HG02981 (cell line): Measurements from ENCODE around the gene MBD3L4.
"Not testable (repeated sequence)": the region's sequence is repeated elsewhere in the genome, so short reads cannot be mapped to it uniquely, and the experiment has no call there.

Experiments used
- ATAC-seq: cut with Tn5 transposase; IDR thresholded peaks from one replicate; pipeline ENCODE4 v1.9.1; 2021; ENCODE audit warnings: mild to moderate bottlenecking, moderate library complexity; ENCODE audit not compliant: unreplicated experiment

The MBD3L4 gene

GRCh38 chr19:7051421-7051820 is 11.4 kb upstream of the MBD3L4 start:
- ATAC-seq, result not testable (repeated sequence)

GRCh38 chr19:7049021-7049420 is 9.0 kb upstream of the MBD3L4 start, which contains the start of gene MBD3L2:
Gene MBD3L2, plus strand, starts transcription at chr19:7049321. Its CDS starts 53 bp downstream, at chr19:7049374.
- not testable (repeated sequence) for ATAC-seq

- not testable (repeated sequence) for ATAC-seq
Measured at GRCh38 chr19:7041563-7041962, 1.6 kb upstream of the MBD3L4 start.

GRCh38 chr19:7030278-7030677 is 9.7 kb downstream of the MBD3L4 start, which contains the start of gene MBD3L5:
Gene MBD3L5, plus strand, starts transcription at chr19:7030578. Its CDS starts 34 bp downstream, at chr19:7030612.
- not testable (repeated sequence) for ATAC-seq

GRCh38 chr19:7028790-7029189 is 11.2 kb downstream of the MBD3L4 start:
- not testable (repeated sequence) for ATAC-seq

GRCh38 chr19:7021331-7021730 is 18.6 kb downstream of the MBD3L4 start, which contains the start of gene MBD3L2B:
Gene MBD3L2B, minus strand, starts transcription at chr19:7021431. Its CDS starts 34 bp downstream, at chr19:7021397.
- ATAC-seq, result not testable (repeated sequence)

GRCh38 chr19:7018828-7019227 is 21.2 kb downstream of the MBD3L4 start:
- ATAC-seq, result no peak

GRCh38 chr19:7013678-7014077 is 26.3 kb downstream of the MBD3L4 start:
- ATAC-seq, result no peak

- no peak for ATAC-seq
Measured at GRCh38 chr19:7010722-7011593, 29.0 kb downstream of the MBD3L4 start.

GRCh38 chr19:7007859-7008258 is 32.1 kb downstream of the MBD3L4 start:
- ATAC-seq, result no peak

GRCh38 chr19:7006135-7006704 is 33.8 kb downstream of the MBD3L4 start:
- no peak for ATAC-seq

GRCh38 chr19:7004313-7004931 is 35.6 kb downstream of the MBD3L4 start:
- ATAC-seq, result no peak

- ATAC-seq, result no peak
Measured at GRCh38 chr19:7000816-7001215, 39.2 kb downstream of the MBD3L4 start.

- no peak for ATAC-seq
Measured at GRCh38 chr19:7000333-7000732, 39.6 kb downstream of the MBD3L4 start.

- ATAC-seq, result no peak
Measured at GRCh38 chr19:6999933-7000332, 40.0 kb downstream of the MBD3L4 start.

GRCh38 chr19:6997679-6998445 is 42.1 kb downstream of the MBD3L4 start:
- ATAC-seq, result no peak

GRCh38 chr19:6996810-6997209 is 43.2 kb downstream of the MBD3L4 start:
- no peak for ATAC-seq

GRCh38 chr19:6995054-6995453 is 44.9 kb downstream of the MBD3L4 start:
- ATAC-seq, result no peak

- ATAC-seq, result no peak
Measured at GRCh38 chr19:6988257-6988656, 51.7 kb downstream of the MBD3L4 start.

GRCh38 chr19:6987850-6988249 is 52.1 kb downstream of the MBD3L4 start:
- ATAC-seq, result no peak
